SK-N-MC (cell line): ENCODE data around the gene GMDS.

ENCODE experiments used
- EZH2 ChIP-seq: fragments of 200-600 bp; sonication (generic); IDR thresholded peaks from one replicate; pipeline ENCODE4 v1.6.1; 2017; ENCODE audit warnings: antibody characterized with exemption
- POLR2AphosphoS5 ChIP-seq: IDR thresholded peaks from 2 replicates; pipeline ENCODE4 v1.6.1; 2012; ENCODE audit warnings: mild to moderate bottlenecking, low read depth, low read length, borderline replicate concordance

DNA sequence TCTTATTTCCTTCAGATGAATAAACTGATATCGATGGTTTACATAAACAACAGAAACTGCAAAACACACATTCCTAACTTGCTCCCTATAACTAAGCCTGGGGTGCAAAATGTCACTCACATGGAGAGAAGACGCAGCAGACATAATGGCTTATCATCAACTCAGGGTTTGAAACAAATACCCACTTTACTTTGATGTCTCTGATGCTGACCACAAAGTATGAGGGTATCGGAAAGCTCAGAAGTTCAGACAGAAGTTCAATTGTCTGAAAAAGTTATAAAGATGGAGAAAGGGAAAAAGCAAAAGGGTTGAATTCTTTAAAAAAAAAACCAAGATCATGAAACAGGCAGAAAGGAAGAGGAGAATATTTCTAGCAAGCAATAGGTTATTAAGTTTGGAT lies 533.0 kb downstream of the GMDS start:
- TF ChIP-seq POLR2AphosphoS5 (no peak), EZH2 (no peak)
